GM21529 (cell line): Measurements from ENCODE around the gene TMEM74B.
"Not testable (repeated sequence)": the region's sequence is repeated elsewhere in the genome, so short reads cannot be mapped to it uniquely, and the experiment has no call there.

Experiments
- ATAC-seq: cut with Tn5 transposase; IDR thresholded peaks from one replicate; pipeline ENCODE4 v1.9.1; 2021; ENCODE audit not compliant: unreplicated experiment

TMEM74B gene

GRCh38 chr20:1149812-1150211 lies 35.0 kb downstream of the TMEM74B start:
- ATAC-seq, result not testable (repeated sequence)

- ATAC-seq, result no peak
These were observed 37.8 kb downstream of the TMEM74B start for GRCh38 chr20:1146957-1147356.

GRCh38 chr20:1144401-1145172 lies 40.2 kb downstream of the TMEM74B start:
- no peak for ATAC-seq

- ATAC-seq, result no peak
These were observed 47.5 kb downstream of the TMEM74B start for GRCh38 chr20:1137236-1137635.

GRCh38 chr20:1134836-1135235 lies 49.9 kb downstream of the TMEM74B start:
- no peak for ATAC-seq

- ATAC-seq, result no peak
These were observed 50.4 kb downstream of the TMEM74B start for GRCh38 chr20:1134355-1134754.

GRCh38 chr20:1131354-1131753 lies 53.4 kb downstream of the TMEM74B start:
- ATAC-seq, result no peak

- ATAC-seq, result no peak
These were observed 53.9 kb downstream of the TMEM74B start for GRCh38 chr20:1130847-1131246.
